COLO668 (cell line): ENCODE measurements around the gene EID1.

ENCODE experiments used
- DNase-seq: peaks from one replicate; lab custom pipeline; 2025; ENCODE audit not compliant: unreplicated experiment; lab: John Stamatoyannopoulos, UW

The EID1 gene

DNA sequence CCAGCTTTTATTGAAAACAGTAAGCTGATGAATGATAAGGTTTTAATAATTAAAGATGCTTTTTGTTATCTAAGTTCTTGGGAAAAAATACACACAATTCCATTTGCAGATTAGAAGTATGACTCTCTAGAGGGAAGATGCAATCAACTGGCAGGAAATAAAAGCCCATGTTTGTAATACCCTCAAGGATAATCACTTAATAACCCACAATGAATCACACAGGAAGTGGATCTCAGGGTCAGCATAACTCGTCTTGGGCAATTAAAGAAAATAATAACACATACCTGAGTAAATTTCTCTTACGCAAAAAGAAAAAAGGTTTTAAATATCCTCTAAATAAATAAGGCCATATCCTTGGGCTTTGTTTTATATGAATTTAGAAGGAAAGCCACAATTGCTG is 9.4 kb upstream of the EID1 start:
- DNase-seq = no peak

DNA sequence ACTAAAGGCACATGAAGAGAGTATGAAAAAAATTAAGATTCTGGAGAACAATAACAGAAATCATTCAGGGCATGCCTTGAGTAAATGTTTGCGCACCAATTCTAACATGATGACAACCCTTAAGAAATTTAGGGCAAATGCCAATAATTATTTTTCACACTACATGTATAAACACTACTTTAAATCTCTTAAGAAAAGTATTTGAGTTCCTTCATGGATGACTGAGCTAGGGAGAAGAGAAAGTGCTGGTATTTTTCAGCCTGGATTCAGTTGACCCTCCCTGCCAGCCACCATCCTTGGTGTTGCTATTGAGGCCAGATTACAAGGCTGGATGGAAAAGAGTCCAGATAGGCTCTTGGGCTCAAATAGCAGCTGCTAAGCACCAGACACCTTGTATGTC is 8.0 kb upstream of the EID1 start:
- no peak for DNase-seq

DNA sequence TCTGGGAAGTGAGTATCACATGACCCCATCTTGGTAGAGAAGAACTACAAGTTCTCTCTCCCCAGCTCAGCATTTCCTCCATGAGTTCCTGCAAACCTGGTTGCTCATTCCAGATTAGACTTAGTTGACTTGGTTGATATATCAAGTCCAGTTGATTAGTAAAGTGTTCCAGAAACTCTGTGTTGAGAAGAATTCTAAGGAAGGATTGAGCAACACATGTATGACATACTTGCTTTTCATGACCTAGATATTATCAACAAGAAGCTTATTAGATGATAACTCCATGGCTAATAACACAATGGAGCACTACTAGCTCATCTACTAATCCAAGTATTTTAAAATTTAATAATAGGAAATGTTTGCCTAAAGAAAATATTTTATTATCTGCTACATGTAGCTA is 6.4 kb upstream of the EID1 start:
- DNase-seq = no peak

DNA sequence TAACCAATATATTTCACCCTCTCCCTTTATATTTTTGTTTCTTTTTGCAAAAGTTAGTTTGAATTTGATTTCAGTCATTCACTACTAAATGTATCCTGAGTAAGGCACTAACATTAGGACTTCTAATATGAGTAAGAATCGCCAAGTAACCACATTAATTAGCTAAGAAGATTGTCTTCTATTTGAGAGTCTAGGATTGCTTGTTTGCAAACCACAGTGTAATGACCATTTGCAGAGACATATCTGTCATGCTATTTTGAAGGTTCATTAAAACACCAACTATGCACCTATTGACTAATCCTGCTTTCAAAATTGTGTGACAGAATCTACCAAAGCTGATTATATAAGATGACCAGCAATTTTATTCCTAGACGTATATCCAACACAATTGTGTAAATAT is 5.3 kb upstream of the EID1 start:
- DNase-seq = no peak

DNA sequence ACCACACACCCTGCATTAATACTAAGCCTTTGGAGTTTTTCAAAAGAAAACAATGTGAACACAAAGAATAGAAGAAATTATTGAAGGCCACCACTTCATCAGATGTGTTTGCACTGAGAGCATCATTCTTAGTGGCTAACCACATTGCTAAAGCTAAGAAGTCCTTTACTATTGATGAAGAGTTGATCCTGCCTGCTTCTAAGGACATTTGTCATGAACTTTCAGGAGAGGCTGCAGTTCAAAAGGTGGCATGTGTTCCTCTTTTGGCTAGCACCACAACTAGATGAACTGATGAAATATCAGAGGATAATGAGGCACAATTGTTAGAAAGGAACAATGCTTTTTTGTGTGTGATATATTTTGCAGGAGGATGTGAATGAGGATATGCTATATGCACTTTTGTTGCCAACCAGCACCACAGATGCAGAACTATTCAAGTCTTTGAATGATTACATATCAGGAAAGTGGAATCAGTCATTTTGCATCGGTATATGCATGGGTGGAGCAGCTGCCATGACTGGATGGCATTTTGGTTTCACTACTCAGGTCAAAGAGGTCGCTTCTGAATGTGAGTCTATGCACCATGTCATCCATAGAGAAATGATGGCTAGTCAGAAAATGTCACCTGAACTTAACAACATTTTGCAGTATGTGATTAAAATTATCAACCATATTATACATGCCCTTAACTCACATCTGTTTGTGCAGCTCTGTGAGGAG is 2.5 kb upstream of the EID1 start:
- no peak for DNase-seq

DNA sequence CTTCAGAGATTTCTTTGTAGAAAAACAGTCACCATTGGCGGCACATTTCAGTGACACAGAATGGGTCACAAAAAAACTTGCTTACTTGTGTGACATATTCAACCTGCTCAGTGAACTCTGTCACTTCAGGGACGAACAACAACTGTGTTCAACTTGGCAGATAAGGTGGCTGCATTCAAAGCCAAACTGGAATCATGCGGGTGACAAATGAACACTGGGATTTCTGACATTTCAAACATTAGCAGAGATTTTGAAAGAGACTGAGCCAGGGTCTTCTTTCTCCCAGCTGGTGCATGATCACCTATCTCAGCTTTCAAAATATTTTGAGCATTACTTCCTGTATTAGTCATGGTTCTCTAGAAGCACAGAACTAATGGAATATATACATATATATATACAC is 1.9 kb upstream of the EID1 start:
- no peak for DNase-seq

DNA sequence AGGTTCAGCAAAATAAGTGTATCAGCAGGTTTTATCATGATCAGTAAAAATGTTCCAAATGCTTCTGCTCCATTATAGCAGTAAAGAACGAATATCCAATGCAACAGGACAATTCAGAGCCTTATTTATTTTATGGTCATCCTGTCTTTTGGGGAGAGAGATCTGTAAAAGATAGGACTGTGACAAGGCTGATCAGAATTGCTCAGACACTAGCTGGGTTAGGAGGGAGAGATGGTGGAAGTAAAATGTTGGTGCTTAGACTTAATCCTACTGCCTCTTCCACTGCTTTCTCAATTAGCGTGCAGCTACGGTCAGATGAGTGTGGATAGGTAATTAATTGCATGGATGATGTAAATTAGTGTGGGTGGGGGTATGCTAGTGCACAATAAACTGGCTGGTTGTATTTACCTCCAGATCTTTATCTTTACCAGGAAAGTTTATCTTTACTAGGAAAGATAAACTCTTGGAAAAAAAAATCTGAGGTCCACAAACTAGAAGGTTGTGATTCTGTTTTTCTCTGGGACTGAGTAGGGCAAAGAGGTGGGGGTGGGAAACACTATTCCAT is 2.2 kb downstream of the EID1 start:
- DNase-seq = no peak

DNA sequence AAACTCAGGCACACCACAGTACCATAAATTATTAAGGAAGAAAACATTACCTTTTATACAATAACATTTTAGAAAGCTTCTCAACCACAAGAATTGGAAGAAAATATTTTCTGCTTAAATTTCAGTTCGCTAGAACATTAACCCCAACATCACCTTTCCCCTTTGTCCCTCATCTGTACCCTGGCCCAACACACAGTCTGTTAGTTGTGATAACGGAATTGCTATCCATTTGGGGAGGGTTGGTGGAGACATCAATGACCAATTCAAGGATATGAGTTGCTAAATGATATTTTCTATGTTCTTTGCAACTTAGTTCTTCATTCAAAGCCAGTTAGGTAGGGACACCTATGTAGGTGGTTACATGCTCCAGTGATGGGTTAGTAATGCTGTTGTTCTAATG is 5.8 kb downstream of the EID1 start:
- no peak for DNase-seq

DNA sequence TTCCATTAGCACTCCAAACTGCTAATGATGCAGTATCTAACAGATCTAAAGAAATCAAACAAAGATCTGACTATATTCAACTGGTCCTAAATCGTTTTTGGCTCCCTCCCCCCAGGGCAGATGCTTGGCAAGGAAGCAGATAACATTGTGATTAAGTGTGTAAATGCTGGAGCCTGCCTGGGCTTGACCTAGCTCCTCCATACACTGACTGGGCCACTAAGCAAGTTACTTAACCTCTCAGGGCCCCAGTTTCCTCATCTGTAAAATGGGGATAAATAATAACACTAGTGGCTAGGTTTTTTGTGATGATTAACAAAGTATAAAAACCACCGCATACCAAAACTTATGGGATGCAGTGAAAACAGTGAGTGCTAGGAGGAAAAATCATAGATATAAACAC is 9.2 kb downstream of the EID1 start:
- DNase-seq = no peak

DNA sequence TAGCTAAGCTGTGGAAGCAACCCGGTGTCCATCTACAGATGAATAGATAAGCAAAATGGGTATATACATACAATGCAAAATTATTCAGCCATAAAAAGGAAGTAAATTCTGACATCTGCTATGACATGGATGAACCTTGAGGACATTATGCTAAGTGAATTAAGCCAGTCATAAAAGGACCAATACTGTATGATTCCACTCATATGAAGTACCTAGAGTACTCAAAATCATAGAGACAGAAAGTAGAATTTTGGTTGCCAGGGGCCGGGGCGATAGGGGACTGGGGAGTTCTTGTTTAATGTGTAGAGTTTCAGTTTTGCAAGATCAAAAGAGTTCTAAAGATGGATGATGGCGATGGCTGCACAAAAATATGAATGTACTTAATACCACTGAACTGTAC is 10.3 kb downstream of the EID1 start:
- no peak for DNase-seq

DNA sequence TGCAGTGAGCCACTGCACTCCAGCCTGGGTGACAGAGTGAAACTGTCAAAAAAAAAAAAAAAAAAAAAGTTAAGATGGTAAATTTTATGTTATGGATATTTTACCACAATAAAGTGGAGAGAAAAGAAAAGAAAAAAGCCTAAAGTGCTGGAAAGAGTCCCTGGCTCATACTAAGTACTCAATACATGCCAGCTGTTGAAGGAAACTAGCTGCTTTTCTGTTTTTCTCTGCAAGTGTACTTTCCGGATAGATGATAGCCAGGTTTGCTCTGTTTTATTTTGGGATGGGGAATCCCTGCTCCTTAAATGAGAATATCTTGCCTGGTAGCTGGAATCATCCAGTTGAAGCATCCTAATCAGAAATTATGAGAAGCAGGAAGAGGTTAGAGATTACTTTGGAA is 10.9 kb downstream of the EID1 start:
- no peak for DNase-seq

DNA sequence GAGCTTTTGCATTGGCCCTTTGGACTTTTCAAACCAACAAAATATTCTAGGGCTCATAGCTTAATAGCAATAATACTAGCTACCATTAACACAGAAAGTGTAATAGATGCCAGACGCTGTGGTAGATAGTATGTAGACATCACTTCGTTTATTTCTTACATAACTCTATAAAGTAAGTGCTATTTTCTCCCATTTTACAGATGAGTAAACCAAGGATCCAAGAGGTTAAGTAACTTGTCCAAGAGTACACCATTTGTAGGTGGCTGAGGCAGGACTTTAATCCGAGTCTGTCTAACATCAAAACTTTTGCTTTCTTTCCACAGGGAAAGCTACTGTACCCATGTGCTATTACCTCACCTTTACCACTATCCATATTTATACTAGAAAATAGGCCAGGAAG is 12.0 kb downstream of the EID1 start:
- no peak for DNase-seq

DNA sequence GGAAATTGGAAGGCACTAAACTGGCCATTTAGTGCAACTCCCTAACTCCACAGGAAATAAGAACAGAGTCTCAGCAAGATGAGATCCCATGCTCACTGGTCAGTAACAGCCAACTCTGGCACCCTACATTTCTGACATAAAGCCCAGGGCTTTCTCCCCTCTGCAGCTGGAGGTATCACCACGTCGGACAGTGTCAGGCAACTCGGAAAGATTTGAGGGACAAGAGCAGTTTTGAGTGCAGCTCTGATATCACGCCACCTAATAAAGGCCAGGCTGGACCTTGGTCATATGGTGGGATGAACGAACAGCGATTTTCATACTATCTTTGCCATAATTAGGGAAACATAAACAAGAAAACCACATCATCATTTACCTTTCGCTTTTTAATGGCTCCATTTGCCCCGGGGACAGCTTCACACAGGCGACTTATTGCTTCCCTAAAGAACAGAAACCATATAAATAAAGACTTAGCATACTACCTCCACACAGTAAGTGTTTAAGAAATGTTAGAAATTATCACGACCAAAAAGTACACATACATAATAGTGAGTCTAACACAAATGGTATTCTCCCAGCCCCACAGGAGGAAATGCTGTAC is 12.5 kb downstream of the EID1 start:
- no peak for DNase-seq

DNA sequence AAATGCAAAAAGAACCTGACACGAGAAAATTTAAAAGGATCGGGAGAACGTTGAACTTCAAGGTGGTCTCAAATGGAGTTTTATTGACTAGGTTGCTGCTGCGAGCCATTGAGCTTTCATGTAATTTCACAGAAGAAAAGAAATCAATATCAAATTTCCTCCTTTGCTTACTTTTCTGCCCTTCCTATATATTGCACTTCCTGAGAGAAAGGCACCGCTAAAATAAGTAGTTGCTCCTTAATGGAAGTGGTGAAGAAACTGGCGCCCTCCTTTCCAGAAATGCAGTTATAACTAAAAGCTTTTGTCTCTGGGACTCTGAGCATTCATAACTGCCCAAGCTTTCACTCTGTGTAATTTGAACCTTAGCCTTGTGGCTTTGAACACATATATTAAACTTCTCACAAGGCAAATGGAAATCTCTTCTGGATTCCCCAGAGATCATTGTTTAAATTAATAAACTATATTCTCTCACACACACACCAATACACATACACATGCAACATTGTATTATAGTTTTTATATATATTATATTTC is 13.4 kb downstream of the EID1 start:
- no peak for DNase-seq

DNA sequence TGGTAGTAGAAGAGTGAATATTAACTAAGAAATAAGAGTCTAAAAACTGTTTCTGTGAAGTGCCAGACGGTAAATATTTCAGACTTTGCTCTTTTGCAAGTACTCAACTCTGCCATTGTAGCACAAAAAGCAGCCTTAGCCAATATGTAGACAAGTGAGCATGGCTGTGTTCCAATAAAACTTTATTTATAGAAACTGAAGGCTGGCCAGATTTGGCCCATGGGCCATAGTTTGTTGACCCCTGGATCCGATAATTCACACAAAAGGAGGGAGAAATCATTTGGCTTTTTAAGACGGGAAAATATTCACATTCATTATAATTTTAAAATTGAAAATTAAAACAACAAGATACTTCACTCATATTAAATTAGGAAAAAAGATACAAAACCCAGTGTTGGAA is 15.4 kb downstream of the EID1 start:
- DNase-seq = no peak

DNA sequence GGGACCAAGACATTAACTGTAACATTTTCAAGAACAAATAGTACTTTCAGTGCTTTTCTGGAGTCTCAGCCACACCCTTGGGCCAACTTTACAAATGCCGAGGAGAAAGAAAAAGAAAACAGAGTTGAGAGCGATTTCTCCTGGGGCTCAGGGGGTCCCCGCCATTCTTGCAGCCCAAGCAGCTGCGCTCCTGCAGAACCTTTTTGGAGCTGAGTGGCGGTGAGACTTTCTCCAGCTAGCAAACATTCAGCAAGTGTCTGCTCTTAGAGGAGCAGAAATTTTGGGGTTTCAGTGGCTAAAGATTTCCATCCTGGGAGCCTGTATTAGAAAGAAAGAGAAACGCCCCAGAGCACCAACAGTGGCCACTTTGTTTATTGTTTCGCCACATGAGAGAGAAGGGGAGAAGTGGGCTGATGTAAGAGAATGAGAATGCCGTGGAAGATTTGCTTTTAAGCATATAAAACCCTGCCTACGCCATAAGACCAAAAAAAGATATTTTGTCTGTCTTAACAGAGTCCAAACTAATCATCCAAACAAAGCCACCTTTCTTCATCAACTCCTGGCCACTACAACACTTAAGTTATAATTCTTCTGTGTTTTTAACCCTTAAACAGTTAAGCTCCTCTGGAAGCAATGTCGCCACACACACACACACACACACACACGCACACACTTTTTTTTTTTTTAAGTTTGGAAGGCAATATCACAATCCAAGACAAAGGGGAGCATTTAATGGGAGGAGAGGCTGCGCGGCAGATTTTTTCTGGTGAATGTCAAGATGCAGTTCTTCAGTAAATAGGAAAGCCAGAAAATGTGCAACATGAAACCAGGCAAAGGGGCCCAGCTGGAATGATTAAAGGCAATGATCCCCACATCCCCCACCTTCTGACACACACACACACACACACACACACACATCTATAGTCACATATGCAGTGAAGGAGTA is 19.2 kb downstream of the EID1 start:
- DNase-seq = no peak

DNA sequence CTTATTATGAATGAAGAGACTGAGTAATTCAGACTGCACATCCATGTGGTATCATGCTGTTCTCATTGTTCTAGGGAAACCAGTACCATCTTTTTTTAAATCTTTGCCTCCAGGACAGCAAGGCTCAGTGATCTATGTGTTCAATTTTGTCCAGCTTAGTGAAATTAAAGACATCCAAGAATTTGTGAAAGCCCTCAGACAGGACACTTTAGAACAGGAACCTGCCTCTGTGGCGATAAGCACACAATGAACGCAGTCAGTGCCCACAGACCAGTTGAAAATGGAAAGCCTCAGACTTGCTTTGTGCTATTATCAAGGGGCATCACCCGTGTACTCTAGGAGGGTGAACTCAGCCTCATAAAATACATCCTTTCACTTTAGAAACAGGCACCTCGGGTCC is 20.1 kb downstream of the EID1 start:
- no peak for DNase-seq

DNA sequence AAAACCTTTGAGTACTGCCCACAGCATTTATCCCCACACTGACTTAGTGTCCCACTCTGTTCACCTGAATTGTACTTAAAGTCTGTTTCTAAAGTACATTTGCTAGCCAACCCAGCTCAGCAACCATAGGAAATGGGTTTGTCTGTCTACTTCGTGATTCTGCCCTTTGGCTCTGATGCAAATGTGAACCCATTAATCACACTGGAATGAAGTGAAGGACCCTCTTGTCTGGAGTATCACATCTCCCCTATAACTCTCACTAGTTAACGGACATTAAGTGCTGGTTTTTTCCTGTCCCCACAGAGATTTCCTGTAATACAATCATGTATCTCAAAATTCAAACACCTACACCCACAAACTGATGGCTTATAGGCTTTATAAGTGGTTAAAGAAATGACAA is 20.5 kb downstream of the EID1 start:
- DNase-seq = no peak

DNA sequence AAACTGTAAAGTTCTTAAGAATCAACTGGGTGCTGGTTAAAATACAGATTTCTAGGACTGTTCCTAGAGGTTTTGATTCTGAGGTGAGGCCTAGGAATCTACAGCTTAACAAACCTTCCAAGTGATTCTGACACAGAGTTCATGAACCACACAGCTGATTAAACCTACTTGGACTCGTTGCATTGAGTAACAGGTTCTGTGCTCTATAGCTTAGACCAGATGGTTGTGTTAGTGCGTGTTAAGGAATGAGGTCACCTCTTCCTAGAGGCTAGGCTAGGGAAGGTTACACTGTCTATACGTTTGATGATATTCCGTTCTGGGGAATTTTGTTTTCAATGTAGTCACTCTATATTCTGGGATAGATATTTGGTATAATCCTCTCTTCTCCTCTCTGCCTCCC is 21.9 kb downstream of the EID1 start:
- DNase-seq = no peak

DNA sequence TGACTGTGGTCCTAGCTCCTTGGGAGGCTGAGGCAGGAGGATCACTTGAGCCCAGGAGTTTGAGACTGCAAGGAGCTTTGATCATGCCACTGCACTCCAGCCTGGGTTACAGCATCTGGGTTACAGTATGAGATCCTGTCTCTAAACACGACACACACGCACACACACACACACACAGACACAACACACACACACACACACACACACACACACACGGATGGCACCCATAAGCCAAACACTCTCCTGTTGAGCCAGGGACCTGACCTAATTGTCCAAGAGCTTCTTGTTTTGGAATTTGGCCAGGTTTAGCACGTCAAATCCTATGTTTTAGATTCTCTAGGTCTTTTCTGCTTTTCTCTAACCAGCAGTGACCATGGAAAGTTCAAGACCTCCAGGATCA is 26.8 kb downstream of the EID1 start:
- no peak for DNase-seq

DNA sequence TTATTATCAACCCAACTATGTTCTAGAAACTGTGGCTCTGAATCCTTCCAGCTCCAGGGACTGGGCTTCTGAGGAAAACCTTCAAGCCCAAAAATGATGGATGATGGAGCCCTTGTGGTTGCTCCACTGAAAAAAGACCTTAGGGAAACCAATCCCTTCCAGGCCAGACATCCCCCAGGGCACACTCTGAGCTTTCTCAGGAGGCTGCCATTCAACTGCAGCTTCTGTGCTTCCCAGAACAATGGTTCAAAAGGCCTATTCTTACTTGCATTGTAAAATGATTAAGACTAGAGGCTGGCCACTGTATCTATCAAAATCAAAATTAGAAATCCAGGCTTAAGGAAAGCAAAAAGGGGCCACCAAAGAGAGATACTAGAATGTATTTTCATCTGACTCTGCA is 27.3 kb downstream of the EID1 start:
- no peak for DNase-seq

DNA sequence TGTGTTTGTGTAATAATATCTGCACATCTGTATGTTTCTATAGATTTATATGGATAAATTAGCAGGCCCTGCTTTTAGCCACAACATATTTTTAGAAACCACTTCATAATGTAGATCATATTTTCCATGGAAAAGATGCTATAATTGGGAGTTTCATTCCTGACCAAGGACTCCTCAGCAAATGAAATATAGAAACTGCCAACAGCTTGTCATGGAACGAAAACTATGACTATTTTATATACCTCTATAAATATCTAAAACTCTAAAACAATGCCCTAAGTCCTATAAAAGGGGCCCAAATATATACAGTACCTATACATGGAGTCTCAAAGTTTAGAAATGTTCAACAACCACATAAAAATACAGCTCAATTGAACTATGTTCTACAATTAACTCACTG is 27.9 kb downstream of the EID1 start:
- DNase-seq = no peak
